GM18507 (cell line): ENCODE data around the gene BSCL2.
"Not testable (repeated sequence)": the region's sequence is repeated elsewhere in the genome, so short reads cannot be mapped to it uniquely, and the experiment has no call there.

Source experiments
- DNase-seq: peaks from one replicate; pipeline ENCODE4 v3.0.0; 2011; ENCODE audit warnings: low read depth; ENCODE audit not compliant: insufficient read length; ENCODE audit errors: extremely low spot score
- FAIRE-seq: peaks from 2 replicates; lab custom pipeline; 2011; peaks lifted over from hg19 to GRCh38; lab: Jason Lieb, UNC

The BSCL2 gene

DNA sequence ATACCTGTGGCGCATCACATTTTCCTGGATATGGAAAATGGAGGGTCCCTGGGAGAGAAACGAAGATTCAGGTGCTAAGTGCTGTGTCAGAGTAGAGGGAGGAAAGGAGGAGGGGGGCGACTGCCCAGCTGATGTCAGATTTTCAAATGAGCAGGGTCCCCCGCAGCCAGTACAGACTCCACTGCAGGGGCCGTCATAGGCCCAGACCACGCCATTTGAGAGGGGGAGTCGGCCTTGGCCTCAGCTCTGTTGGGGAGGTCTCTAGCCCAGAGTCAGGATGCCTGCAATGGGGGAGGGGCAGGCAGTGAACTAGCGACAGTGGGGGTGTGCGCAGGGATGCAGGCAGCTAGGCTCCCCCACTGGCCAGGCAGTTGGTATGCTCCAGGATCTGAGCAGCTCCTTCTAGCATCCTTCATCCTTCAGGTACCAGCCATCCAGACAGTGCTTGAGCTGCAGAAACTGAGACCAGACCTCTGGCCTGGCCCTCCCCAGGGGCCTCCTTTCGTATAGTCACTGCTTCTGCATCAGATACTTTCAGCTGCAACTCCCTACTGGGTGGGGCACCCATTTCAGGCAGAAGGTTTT, at the start of gene BSCL2, which contains the start of gene GNG3:
TSS of gene BSCL2 (minus strand) at position 148 of the 585 bp plus-strand sequence. CDS start 229 bp downstream, outside the sequence.
TSS of gene GNG3 (plus strand) at position 400 of the 585 bp plus-strand sequence. CDS start 620 bp downstream, outside the sequence.
- no peak for FAIRE-seq
- no peak for DNase-seq

DNA sequence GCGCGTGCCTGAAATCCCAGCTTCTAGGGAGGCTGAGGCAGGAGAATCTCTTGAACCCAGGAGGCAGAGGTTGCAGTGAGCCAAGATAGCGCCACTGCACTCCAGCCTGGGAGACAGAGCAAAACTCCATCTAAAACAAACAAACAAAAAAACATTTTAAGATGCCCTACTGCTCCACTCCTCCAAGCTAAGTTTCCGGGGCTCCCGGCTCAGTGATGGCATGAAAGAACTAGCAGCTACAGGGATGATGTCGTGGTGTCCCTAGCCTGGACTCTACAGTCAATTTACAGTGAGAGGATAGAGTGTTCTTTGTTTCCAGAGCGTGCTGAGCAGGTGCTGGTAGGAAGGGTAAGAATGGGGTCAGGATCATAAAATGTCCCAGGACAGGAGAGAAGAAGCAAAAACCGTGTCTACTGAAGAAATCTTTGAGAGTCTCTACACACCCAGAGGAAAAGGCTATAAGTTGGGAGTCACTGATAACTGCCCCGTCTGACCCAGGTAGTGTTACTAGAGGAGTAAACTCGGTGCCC, 47.9 kb upstream of the BSCL2 start:
- DNase-seq (no peak), FAIRE-seq (no peak)

DNA sequence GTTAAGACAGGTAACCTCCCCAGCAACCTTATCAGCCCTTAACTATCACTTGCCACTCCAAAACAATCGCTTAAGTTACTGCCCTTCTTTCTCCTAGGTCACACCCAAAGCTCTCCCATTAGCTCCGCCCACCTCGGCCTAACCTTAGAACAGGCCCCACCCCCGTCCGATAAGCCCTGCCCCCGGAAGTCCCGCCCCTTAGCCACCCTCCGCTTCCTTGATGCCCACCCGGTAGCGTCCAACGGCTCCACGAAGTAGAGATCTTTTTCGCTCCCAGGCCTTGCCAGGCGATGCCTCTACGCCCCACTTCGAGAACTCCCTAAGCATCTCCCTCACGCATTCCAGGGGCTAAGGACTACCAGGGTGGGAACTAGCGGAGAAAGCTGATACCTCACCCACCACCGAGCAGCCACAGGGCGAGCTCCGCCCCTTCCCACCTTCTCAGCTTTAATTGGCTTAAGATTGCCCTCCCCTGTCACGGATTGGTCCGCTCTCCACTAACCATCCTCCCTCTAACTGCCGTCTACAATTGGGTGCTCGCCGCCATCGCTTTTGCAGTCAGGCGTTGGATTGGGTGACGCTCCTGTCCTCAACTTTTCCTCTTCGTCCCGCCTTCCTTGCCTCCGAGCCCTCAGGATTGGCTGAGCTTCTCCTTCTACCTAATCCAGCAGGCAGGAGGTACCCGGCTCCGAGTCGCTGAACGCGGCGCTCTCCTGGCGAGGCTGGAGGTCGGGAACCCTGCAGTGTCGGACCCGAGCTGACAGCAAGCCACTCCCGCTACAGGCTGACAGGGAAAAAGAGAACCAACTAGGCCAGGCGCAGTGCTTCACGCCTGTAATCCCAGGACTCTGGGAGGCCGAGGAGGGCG, 46.7 kb upstream of the BSCL2 start, which contains the start of gene ZBTB3:
TSS of gene ZBTB3 (minus strand) at position 425 of the 868 bp plus-strand sequence. CDS start 496 bp downstream, outside the sequence.
- DNase-seq (peak; percentile 91), FAIRE-seq (peak; percentile 98)

DNA sequence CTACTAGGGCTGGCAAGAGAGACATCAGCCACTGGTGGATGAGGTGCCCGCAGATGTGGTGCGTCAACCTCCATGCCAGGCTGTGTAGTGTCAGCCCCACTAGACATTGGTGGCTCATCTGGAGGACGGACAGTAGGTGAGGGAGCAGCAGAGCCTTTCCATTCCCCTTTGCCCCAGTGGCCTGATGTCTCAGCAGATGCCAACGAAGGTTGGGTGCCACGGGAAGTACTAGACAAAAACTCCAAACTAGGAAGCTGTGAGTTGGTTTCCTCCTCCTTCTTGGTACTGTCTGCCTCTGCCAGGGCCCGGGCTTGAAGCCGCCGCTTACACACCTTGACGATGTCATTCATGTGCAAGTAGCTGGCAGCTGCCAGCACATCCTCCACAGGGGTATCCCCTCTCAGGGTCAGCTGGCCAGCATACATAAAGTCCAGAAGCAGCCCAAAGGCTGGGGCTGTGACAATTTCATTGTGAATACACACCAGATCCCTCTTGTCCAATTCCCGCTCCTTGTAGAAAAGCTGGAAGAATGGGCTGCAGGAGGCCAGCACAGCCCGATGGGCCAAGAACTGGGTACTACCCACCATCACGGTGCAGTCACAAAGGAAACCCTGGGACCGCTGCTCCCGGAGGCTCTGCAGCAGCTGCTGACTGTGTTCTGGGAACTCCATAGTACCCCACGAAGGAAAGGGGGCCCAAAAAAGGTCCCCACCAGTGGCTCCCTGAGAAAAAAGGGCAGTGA, 45.9 kb upstream of the BSCL2 start:
- no peak for DNase-seq
- no peak for FAIRE-seq

DNA sequence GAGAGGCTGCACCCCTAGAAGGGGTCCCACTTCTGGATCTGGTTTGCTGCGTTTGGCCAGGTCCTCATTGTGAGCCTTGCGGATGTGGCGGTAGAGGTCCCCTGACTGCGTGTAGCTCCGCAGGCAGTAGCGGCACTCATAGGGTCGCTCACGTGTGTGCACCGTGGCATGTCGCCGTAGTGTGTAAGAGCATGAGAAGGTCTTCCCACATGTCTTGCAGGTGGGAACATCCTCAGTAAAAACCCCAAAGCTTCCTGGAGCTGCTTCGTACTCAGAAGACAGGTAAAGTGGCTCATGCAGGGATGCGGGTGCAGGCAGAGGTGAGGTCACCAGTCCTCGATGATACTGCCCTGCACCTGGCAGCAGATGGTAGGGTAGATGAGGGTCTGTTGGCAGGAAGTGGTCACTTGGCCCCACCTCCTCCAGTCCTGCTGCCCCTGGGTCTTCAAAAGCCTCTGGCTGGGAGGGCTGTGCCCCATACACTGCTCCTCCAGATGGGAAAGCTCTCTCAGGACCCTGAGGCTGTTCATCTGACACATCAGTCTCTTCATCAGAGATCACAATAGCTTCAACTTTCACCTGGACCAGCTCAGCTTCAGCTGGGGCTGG, 45.1 kb upstream of the BSCL2 start:
- no peak for FAIRE-seq
- no peak for DNase-seq

DNA sequence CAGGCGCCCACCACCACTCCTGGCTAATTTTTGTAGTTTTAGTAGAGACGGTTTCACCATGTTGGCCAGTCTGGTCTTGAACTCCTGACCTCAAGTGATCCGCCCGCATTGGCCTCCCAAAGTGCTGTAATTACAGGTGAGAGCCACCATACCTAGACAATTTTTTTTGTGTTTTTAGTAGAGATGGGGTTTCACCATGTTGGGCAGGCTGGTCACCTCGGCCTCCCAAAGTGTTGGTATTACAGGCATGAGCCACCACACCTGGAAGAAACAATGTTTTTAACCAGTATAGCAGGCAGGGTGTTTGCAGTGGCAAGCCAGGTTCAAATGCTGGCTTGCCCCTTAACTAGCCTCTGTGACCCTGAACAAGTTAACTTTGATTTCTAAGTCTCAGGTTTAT, 42.7 kb upstream of the BSCL2 start:
- FAIRE-seq = not testable (repeated sequence)

DNA sequence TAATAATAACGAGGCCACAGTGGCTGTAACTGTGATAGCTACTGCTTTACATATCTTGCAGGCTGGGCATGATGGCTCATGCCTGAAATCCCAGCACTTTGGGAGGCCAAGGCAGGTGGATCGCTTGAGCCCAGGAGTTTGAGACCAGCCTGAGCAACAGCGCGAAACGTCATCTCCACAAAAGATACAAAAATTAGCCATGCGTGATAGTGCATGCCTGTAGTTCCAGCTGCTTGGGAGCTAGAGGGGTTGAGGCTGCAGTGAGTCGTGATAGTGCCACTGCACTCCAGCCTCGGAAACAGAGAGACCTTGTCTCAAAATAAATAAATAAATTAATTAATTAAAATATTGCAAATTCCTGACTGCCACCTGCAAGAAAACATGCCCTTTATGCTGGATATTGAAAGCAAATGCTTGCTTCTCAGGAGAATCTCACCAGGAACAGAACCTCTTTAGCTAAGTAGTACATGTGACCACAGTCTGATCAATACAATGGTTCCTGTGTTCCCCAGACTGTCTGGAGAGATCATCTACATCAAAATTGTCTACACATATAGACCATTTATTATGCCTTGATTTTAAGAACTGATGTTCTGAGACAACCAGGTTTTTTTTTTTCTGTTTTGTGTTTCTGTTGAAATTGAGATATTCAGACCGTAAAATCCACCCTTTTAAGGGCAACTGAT, 40.4 kb upstream of the BSCL2 start:
- FAIRE-seq (no peak), DNase-seq (no peak)

More for the DNA sequence above, 42.7 kb upstream of the BSCL2 start:
- not testable (repeated sequence) for DNase-seq

DNA sequence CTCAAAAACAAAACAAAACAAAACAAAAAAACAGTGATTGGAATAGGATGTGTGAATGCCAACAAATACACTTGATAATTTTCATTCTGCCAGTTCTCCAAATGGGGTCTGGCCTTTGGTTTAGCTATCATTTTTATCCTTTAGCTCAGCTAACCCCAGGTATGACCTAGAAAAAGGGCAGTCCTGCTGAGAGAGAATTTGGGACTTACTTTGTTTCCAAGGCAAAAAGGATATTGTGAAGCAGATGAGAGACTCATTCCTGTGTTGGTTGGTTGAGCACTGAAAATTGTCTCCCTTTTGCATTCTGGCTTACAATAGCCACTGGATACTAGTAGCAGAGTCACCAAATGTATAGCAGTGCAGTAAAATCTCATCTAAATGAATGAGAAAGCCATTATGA, 30.0 kb upstream of the BSCL2 start:
- DNase-seq (no peak), FAIRE-seq (no peak)

DNA sequence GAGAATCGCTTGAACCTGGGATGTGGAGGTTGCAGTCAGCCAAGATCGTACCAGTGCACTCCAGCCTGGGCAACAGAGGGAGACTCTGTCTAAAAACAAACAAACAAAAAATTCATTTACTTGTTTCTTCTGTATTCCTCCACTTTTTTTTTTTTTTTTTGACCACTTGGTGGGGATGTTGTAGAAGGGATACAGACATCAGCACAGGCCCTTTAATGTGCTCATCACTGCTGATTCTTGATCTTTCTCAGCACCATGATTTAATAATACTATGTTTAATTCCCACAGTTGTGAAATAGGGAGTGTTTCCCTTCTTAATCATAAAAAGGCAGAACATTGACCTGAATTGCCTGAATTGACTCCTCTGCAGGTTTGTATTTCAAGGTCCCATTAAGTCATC, 25.6 kb upstream of the BSCL2 start:
- FAIRE-seq = no peak
- no peak for DNase-seq

DNA sequence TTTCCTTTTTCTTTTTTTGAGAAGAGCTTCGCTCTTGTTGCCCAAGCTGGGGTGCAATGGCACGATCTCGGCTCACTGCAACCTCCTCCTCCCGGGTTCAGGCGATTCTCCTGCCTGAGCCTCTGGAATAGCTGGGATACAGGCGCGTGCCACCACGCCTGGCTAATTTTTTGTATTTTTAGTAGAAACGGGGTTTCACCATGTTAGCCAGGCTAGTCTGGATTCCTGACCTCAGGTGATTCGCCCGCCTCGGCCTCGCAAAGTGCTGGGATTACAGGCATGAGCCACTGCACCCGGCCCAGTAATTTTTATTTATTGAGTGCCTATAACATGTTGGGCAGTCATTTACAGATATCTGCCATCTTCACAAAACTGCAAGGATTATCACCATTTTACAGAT, 22.9 kb upstream of the BSCL2 start:
- FAIRE-seq, DNase-seq: not testable (repeated sequence)

DNA sequence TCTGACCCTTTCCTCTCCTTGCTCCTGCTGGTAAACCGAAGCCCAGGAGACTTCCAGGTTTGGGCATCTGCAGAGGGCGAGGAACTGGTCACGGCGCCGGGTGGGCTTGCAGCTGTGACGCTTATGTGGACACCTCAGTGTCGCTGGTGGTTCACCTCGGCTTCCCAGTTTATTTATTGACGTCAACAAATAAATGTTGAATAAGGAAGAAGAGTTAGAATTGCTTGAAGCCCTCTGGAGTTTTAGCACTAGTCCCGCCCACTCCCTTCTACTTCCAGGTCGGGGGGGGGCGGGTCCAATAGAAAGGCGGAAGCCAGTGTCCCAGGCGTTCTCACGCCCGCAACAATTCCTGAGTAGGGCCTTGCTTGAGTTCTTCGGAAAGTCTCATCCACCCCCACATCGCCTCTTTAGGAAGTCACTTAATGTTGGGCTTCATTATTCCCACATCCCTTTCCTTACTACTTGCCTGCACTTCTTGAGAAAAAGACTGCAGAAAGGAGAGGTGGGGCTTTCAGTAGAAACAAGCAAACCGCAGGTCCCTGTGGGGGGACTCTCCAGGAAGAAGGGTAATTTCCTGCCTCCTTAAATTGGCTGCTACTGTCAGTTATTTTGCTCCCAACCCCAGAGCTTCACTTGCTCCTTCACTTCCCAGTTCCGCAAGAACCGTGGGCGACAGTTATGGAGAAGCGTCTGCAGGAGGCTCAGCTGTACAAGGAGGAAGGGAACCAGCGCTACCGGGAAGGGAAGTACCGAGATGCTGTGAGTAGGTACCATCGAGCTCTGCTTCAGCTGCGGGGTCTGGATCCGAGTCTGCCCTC, 21.2 kb upstream of the BSCL2 start, which contains the start of gene TTC9C:
TSS of gene TTC9C (plus strand) at position 316 of the 818 bp plus-strand sequence. CDS start at position 679, 363 bp downstream.
- no peak for DNase-seq
- peak; percentile 60 for FAIRE-seq

DNA sequence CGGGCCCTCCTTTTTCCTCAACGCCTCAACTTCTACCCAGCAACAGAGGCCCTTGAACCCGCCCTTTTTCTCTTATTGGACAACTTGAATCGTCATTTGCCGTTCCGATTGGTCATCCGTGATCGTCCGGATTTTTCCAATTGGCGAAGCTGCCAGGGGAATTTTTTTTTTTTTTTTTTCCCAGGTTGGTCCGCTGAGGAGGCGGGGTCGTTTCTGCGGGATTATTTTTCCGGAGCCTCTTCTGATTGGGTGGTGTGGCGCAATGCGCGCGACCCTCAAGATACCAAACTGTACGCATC, 20.6 kb upstream of the BSCL2 start:
- DNase-seq = peak; percentile 56
- no peak for FAIRE-seq

DNA sequence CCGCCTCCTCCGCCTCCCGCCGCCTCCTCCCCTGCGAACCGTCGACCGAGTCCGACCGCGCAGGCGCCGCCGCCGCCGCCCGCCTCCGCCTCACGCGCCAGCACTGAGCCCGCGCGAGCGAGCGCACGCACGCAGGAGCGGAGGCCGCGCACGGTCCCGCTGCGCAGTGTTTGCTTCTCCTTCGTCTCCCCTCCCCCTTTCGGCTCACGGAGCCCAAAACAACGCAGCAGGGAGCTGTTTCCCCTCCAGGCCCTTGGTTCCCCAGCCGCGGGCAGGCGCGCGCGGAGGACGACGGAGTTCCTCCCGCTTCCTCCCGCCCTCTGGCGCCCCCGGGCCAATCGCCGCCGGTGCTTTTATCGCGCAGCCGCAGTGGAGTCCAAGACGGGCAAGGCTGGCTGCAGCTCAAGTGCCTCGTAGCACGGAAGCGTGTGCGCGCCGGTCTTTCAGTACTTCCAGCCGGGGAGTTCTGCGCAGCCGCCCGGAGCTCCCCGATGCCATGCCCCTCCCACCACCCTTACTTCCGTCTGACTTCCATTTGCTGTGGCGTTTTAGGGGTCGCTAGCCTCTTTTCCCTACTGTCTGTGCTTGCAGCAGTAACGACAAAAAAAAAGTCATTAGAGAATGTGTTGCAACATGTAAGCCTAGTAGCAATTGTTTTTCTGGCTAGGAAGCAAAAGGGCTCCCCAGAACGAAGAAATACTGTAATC, 20.1 kb upstream of the BSCL2 start, which contains the start of gene HNRNPUL2:
TSS of gene HNRNPUL2 (minus strand) at position 293 of the 707 bp plus-strand sequence. CDS start 301 bp downstream, outside the sequence.
- FAIRE-seq (peak; percentile 94), DNase-seq (peak; percentile 93)

DNA sequence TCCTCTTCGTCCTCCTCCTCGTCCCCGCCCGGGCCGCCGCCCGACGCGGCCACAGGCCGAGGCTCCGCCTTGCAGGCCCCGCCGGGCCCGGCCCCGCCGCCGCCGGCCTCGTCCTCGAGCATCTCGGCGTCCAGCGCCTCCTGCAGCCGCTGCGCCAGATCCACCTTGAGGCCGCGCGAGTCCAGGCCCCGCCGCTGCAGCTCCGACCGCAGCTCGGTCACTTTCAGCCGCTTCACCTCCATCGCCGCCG, 19.6 kb upstream of the BSCL2 start:
- no peak for FAIRE-seq
- no peak for DNase-seq

DNA sequence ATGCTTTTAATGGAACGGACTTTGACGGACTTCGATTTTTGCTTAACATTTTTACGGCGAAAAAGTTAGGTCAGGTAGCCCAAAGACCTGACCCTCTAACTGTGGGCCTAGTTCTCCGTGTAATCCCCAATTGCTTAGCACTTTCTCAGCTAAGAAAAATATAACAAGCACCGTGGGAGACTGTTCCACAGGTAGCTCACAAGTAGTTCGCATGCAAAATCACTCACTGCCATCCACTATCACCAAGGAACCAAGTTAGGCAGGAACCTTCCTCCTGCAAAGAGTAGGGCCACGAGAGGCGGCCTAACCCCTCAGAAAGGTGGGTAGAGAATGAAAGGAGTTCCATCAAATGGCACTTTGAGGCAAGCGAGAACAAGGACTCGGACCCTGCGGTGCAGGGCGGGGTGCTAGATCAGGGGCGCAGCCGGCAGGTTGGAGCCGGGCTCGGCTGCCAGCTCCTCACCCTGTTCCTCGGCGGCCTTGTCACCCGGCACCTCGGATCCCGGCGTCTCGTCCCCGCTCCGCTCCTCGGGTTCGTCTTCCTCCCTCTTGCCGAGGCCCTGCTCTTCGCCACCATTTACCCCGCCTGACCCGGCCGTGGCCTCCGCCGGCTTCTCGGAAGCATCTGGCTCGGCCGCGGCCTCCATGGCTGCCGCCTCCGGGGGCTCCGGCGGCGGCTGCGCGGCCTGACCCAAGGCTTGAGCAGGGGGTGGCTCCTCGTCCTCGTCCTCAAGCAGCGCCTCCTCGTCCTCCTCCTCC, 19.1 kb upstream of the BSCL2 start:
- no peak for FAIRE-seq
- DNase-seq = no peak

DNA sequence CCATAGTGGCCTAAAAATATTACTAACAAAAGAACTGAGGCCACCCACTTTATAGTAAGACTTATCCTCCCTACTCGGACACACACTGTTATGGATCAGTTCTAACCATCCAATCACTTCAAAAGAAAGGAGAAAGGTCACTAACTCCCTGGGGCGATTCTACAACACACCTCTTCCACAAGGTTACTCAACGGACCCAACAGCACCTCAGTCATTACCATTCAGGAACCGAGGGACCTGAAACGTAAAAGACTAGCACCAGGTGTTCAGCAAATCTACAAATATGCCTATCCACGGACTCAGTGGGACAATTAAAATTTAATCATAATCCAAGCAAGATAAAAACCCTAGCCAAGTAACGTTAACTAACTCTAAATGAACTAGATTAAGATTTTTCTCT, 18.4 kb upstream of the BSCL2 start:
- FAIRE-seq (no peak), DNase-seq (no peak)

DNA sequence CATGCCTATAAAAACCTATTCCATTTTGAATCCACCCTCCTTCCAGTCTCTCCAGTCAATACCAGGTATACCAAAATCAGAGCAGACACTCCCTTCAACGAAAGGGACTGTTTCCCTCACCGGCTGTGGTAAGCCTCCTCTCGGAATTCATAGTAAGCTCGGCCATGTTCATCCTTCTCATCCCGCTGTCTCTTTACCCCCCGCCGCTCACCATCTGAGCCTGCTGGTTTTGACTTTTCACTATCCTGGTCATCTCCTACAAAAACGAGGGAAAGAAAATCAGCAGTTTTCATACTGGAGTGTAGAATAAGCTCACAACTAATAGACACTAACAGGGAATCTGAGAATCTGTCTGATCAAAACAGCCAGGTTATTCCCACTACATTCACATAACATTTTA, 16.9 kb upstream of the BSCL2 start:
- FAIRE-seq = no peak
- no peak for DNase-seq
